HK-2 (cell line): ENCODE results near the gene MYO5A.
"Not testable (repeated sequence)": the region's sequence is repeated elsewhere in the genome, so short reads cannot be mapped to it uniquely, and the experiment has no call there.

Experiments used
- DNase-seq: peaks from one replicate; pipeline ENCODE4 v3.0.0-alpha.2; 2018; ENCODE audit not compliant: unreplicated experiment

MYO5A gene

GRCh38 chr15:52419494-52419893, 109.2 kb downstream of the MYO5A start:
- no peak for DNase-seq

GRCh38 chr15:52417957-52418356, 110.7 kb downstream of the MYO5A start:
- no peak for DNase-seq

DNA sequence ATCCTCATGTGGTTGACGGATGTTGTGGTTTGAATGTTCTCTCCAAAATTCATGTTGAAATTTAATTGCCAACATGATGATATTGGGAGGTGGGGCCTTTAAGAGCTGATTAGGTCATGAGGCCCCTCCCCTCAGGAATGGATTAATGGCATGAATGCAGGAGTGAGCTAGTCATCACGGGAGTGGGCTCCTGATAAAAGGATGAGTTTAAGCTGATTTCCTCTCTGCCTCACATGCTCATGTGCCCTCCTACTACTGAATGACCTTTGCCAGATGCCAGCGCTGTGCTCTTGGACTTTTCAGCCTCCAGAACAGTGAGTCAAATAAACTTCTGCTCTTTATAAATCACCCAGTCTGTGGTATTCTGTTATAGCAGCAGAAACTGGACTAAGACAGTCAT, 111.2 kb downstream of the MYO5A start:
- no peak for DNase-seq

DNA sequence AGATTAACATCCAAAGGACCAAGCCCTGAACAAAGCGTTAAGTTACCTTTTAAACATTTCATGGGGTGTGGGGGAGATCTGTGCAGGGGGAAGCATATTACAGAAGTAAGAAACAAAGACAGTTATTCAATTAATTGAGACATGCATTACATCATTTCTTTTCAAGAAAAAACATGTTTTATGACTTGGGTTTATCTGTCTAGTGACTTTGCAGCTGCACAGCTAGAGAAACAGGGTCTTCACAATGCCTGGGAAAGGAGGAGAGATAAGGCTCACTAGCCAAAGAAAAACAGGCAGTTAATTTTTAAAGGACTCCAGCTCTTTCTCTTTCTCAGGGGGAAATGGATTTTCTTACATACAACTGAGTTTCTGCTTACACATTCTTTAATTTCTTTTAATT, 112.1 kb downstream of the MYO5A start:
- not testable (repeated sequence) for DNase-seq

GRCh38 chr15:52415628-52416027, 113.1 kb downstream of the MYO5A start:
- no peak for DNase-seq

DNA sequence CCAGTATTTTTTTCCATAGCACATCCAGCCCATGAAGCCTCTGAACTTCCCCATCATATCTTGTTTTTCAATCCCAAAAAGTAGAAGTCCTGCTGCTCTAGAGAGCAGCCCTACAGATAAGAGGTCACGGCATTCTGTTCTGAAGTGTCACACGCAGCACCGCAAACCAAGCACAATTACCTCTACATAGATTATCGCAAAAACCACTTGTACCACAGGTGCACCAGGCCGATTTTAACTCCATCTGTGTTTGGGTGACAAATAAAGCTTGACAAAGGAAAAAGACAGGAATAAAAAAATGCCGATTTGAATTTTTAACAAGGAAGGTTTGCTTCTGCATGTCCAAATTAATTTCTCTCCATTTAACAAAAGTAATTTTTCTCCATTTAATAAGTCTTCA, 113.7 kb downstream of the MYO5A start:
- no peak for DNase-seq

DNA sequence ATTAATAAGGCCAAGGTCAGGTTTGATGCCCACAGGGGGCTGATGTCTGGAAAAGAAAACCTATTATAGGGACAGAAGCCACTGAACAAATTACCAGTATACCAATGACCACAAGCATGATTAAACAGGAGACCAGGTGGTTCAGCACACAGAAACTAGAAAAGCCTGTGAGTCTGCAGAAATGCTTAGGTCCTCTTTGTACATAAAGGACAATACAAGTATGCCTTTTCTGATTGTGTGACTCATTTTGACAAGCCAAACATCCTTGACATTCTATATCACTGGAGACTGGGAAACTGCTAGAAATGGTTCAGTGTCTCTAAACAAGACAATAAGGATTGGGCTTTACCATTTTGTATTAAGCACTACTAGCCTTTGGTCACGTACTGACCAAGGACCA, 119.9 kb downstream of the MYO5A start:
- no peak for DNase-seq

- no peak for DNase-seq
Measured at GRCh38 chr15:52407374-52407773, 121.3 kb downstream of the MYO5A start.

DNA sequence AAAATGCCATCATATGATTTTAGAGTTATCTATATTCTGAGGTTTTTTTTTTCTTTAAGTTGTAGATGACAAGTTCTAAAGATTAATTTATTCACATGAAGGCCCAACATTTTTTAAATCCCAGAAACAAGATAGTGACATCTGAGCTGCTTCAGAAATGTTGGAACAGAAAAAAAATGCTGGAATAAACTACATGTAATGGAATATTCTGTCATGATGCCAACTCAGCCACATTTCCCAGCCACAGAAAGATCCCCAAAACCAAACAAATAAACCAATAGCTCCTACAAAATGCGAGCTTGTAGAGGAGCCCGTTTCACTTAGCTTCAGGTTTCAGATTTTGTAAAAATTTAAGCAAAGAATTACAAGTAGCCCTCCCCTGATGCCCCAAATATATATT, 122.1 kb downstream of the MYO5A start:
- no peak for DNase-seq

DNA sequence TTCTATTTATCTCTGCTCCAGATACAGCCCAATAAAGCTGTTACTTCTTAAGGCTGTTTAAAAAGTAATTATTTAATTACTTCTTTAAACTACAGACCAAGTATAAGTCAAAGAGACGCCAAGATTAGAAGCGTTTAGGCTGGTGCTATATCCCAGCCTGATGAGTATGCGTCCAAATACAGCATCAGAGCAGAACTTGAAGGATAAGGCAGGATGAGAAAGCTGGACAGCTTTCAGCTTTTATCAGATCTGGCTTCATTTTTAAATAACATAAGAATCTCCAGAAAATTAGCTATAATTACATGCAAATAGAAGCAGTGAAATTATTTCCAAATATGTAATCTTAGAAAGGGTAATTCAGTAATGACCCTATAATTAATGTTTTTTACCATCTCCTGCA, 122.8 kb downstream of the MYO5A start:
- no peak for DNase-seq

DNA sequence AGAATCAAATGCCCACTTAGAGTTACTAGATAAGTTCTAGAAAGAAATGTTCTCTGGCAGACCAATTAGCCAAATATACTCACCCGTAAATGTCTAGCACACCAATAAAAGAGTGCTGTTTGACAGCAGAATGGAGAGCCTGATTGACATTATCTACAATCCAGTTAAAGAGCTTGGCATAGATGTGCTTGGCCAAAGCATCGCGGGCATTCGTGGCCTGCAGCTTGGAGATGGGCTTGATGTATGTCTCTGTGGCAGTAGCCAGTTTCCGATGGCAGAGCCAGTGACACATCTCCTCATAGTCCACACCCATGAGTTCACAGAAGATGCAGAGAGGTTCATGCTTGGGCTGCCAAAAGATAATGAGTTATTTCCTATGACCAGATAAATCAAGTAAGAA, 131.6 kb downstream of the MYO5A start:
- DNase-seq: no peak

GRCh38 chr15:52394118-52394517, 134.6 kb downstream of the MYO5A start:
- no peak for DNase-seq

DNA sequence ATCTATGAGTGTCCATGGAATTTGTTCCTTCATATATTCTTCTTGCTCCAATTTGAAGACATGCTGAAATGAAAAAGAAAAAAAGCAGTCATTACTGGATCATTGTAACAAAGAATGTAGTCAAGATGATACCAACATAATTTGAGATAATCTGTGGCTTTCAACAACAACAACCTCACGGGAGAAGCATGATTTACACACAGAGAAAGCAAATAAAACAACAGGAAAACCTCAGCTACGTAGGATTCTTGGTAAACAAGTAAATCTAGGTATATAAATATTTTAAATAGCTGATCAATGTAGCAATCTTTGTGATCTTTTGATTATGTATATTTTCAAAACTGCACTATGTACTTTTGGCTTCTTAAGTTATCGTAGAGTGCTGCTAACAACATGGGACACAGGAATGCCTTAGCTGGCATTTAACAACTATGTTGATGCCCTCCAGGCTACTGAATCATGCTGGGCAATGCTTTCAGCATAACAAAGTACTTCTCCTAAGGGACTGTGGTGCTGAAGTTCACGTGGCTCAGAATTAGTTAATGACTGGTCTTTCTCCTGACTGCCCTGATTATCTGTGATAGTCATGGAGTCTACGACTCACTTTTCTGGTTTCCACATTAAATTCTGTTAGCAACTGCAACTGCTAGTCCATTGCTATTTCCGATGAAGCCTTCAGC, 136.5 kb downstream of the MYO5A start:
- no peak for DNase-seq

- DNase-seq: no peak
Measured at GRCh38 chr15:52391069-52391468, 137.6 kb downstream of the MYO5A start.

GRCh38 chr15:52385670-52386069, 143.0 kb downstream of the MYO5A start:
- DNase-seq: no peak

DNA sequence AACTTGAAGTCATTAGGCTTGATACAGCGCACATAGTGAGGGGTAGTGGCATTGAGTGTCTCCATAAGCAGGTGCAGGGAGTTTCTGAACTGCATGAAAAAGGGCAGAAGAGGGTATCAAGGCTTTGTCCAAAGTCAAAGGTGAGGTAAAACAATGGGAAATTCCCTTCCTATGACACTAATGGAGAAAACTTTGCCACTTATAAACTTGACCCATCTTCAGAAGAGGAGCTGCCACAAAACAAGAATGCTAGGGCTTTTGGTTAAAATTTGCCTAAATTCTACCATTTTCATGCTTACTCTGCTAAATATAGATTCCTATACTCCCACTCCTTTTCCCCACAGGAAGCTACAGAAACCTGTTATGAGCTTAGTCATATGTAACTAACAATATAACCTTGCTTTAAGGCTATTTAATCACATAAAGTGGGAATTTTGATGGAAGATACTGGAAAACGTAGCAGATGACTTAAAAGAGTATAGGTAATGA, 145.5 kb downstream of the MYO5A start:
- DNase-seq: no peak

GRCh38 chr15:52382647-52383046, 146.0 kb downstream of the MYO5A start:
- no peak for DNase-seq

DNA sequence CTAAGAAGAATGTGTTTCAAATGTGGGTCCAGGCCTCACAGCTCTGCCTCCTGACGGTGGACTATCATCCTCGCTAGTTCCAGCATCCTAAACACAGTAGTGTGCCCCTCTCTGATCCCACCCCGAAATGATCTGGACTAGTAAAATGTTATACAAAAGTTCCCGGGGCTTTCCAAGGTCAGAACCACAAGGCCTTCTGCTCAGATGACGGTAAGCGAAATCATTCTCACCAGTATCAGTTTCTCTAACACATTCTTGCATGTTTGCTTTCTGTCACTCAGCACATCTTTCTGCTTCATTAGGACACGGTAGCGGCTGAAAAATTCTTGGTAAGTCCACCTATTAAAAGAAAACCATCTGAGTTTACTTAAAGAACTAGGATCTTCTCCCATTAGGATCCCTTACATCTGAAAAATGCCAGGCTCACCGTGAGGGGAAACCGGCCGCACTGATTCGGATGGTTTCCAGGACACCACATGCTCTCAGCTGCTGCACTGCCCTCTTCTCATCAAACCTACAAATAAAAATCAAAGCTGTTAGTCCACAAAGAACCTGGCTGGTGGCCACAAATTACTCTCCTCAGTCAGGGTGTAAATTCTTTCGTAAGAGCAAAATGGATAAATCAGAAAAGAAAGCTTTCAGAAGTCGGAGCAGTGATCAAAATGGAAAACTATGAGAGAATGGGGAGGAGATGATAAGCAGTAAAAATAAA, 149.1 kb downstream of the MYO5A start:
- DNase-seq: no peak

DNA sequence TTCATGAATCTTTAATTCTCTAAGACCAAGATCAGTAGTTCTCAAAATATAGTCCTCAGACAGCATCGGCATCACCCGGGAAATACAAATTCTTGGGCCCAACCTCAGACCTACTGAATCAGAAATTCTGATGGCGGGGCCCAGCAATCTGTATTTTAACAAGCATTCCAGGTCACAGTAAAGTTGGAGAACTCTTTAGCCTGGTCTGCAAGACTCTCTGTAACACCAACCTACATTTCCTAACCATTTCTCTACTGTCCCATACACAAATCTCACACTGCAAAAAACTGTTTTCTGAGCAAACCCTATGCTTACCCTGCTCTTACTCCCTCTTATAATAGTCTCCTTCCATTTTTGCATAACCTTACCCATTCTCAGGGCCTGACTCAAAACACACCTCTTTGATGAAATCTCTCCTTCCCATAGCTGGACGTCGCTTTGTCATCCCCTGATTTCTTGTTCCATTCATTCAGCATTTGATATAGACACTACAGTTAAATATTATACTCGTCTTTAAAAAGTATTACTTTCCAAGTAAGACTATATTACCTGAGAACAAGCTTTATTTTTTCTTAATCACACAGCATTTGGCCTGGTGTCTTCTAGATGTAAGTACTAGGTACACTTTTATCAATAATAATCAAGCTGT, 149.8 kb downstream of the MYO5A start:
- DNase-seq: no peak

DNA sequence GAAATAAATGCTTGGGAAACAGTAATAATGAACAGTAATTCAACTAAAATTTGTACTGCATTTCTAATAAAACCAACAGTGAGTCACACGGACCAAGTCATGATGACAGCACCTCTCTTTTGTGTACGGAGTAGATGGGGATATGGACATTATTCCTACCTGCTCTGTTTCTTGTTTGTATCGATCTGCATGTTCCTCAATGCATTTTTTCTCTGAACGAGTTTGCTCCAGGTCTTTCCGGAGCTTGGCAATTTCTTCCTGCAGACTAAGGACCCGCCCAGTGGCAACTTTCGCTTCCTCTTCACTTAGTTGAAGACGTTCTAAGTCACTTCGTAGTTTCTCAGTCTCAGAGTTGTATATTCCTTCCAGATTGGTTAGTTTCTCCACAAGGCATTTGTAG, 158.7 kb downstream of the MYO5A start:
- no peak for DNase-seq

DNA sequence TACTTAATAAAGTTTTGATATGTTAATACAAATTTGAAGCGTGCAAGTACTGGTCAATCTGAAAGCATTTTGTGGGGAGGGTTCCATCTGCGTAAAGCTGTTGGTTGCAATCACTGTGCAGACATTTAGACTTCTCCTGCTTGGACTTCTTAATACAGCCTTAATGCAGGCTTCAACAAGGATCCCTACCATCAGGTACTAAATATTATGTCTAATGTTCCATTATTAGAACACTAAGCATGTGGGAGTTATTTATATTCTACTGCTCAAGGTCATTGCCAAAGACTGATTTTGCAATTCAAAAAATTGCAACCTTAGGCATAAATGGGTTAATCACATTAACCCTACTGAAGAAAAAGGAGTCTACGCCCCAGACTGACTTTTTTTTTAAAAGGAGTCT, 159.2 kb downstream of the MYO5A start:
- DNase-seq: no peak

DNA sequence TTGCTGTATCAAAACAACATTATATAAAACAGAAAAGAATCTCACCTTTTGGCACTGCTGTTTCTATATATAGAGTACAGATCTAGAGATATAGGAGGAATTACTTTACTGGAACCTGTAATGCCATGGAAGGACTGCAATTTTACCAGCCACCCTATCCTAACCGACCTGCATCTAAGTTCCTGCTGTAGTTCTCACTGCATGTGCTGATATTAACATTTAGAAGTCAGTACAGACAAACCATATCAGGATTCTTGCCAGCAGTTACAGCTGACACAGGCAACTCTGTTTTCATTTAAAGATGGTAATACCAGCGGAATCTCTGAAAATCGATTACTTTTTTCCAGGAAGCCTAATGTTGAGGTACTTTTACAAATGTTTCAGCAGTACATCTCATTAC, 159.7 kb downstream of the MYO5A start:
- no peak for DNase-seq

GRCh38 chr15:52368402-52368801, 160.3 kb downstream of the MYO5A start:
- DNase-seq: no peak
